Prostate gland (tissue), 2 donors: ENCODE data around the gene TIRAP. TPM values are rescaled to one million over a fixed set of nuclear protein-coding genes. Genes with fewer than 3 reads are reported as not detected.

Experiments
- DNase-seq: peaks from one replicate; pipeline ENCODE4 v3.0.0-alpha.2; 2019; ENCODE audit warnings: low spot score
- H3K27ac ChIP-seq, 2 donors: fragments of 200-600 bp; sonication (generic); 2 replicates each; pipeline ENCODE4 v1.5.1; 2017 to 2019
- H3K27me3 ChIP-seq: fragments of 200-600 bp; sonication (generic); replicated peaks from 2 replicates; pipeline ENCODE4 v1.5.1; 2019; ENCODE audit not compliant: insufficient read depth
- H3K36me3 ChIP-seq, 2 donors: fragments of 200-600 bp; sonication (generic); 1 replicate in 1 of 2; 2 replicates in 1 of 2; pipeline versions ENCODE4 v1.5.1 to v1.8.1; 2017 to 2019
- H3K4me1 ChIP-seq: fragments of 200-600 bp; sonication (generic); replicated peaks from 2 replicates; pipeline ENCODE4 v1.5.1; 2019
- H3K4me3 ChIP-seq, 2 donors: fragments of 200-600 bp; sonication (generic); 2 replicates each; pipeline ENCODE4 v1.5.1; 2017 to 2019
- H3K9me3 ChIP-seq: fragments of 200-600 bp; sonication (generic); 2 replicates; pipeline ENCODE4 v1.5.1; 2017
- POLR2A ChIP-seq: fragments of 450-650 bp; IDR thresholded peaks from one replicate; pipeline ENCODE4 v1.6.1; 2016; ENCODE audit warnings: antibody characterized with exemption, mild to moderate bottlenecking
- POLR2AphosphoS5 ChIP-seq: sonication (generic); formaldehyde crosslinking; IDR thresholded peaks from one replicate; pipeline ENCODE4 v1.6.1; 2017; ENCODE audit warnings: antibody characterized with exemption
- WGBS: methylation state at CpG from one replicate; pipeline ENCODE4 v1.1.5; 2018; 5-methylcytosine and 5-hydroxymethylcytosine counted together
- intact Hi-C: fragments of 100-400 bp; cut with DNase I; formaldehyde crosslinking; loops from one replicate; pipeline ENCODE4 v1.14.2; 2022
- total RNA-seq, 2 donors: library from RNA; depleted of rRNA; stranded (reverse); fragments of >200 nt; gene quantifications; one replicate each; pipeline ENCODE4 v1.1.0, GENCODE V29; 2016
- TF ChIP-seq, protein P1 (sequence below), 4 experiments: fragments of 200-600 bp in 2 of 4; fragments of 450-650 bp in 2 of 4; sonication (generic) in 2 of 4; IDR thresholded peaks; 1 replicate in 3 of 4; 2 replicates in 1 of 4; pipeline ENCODE4 v1.5.1; 2016 to 2019; ENCODE audit warnings: antibody characterized with exemption in 4 of 4, mild to moderate bottlenecking in 2 of 4, moderate library complexity in 2 of 4

The TIRAP gene
- total RNA-seq, 2 donors from 2014 or later, result 15.2 to 19.9 TPM

DNA sequence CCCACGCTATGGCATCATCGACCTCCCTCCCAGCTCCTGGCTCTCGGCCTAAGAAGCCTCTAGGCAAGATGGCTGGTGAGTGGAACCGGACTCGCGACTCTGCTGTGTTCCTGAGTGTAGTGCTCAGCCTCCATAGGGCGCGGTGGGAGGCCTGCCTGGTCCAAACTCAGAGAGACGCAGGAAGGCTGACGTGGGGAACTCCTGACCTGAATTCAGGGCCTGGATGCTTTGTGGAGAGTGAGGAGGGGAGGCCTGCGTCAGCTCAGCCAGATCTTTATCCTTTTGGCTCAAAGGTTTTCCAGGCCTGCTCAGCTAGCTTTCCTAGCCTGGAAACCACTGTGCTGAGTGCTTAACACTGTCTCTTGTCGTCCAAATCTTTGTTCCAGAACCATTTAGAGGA, 8.0 kb downstream of the TIRAP start:
- no peak overlapping the region for H3K4me3 ChIP-seq
- TF ChIP-seq POLR2A (no peak), POLR2AphosphoS5 (no peak)
- TF ChIP-seq, protein P1, sequence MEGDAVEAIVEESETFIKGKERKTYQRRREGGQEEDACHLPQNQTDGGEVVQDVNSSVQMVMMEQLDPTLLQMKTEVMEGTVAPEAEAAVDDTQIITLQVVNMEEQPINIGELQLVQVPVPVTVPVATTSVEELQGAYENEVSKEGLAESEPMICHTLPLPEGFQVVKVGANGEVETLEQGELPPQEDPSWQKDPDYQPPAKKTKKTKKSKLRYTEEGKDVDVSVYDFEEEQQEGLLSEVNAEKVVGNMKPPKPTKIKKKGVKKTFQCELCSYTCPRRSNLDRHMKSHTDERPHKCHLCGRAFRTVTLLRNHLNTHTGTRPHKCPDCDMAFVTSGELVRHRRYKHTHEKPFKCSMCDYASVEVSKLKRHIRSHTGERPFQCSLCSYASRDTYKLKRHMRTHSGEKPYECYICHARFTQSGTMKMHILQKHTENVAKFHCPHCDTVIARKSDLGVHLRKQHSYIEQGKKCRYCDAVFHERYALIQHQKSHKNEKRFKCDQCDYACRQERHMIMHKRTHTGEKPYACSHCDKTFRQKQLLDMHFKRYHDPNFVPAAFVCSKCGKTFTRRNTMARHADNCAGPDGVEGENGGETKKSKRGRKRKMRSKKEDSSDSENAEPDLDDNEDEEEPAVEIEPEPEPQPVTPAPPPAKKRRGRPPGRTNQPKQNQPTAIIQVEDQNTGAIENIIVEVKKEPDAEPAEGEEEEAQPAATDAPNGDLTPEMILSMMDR (IDR thresholded peaks at IDR 0.05), result no peak
- intact Hi-C loops, result no loop called here
- H3K4me1 ChIP-seq, result no peaks in the 10 kb centered on the region
- H3K9me3 ChIP-seq, result no peaks in the 10 kb centered on the region
- H3K36me3 ChIP-seq, result peaks cover 4 to 8% of the 10 kb centered on the region in 2 donors
- no peaks in the 10 kb centered on the region for H3K27me3 ChIP-seq
- H3K27ac ChIP-seq, result no peak overlapping the region
- no peak for DNase-seq
- WGBS, result 82% methylated on average over 12 of the region's 12 CpGs

DNA sequence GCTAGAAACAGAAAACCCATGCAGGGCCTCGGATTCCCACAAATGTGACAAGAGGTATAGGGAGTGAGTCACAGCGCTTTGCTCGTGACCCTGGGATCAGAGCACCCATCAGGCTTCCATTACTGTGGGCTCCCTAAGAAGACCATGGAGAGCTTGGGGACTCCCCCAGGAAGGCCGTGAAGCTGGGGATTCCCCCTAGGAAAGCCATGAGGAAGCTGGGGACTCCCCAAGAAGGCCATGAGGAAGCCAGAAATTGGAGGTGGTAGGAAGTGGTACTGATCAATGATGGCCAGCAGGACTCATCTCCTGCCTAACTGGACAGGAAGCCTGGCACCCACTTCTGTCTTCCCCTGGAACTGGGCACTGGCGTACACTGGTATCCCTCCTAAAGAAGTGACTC, 10.8 kb downstream of the TIRAP start:
- intact Hi-C loops, result no loop called here

DNA sequence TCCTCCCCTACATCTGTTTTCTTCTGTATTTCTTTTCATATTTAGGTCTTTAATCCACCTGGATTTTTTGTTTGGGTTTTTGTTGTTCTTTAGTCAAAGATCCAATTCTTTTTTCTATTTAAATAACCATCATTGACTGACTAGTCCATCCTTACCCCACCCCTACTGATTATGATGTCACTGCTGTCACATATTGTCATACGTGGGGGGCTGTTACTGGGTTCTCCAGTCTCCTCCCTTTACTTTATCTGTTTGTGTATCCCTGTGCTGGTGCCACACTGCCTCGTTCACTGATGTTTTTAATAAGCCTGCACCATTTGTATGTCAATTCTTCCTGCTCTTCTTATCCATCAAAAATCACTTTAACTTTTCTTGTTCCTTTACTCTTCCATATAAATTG, 14.1 kb downstream of the TIRAP start:
- Histone ChIP-seq H3K27me3 (no peaks in the 10 kb centered on the region), H3K4me3 (no peak overlapping the region), H3K27ac (no peak overlapping the region), H3K4me1 (no peaks in the 10 kb centered on the region), H3K9me3 (no peaks in the 10 kb centered on the region), H3K36me3 (peaks cover 4 to 8% of the 10 kb centered on the region in 2 donors)
- intact Hi-C loops, result no loop called here
- no peak for DNase-seq
- TF ChIP-seq POLR2AphosphoS5 (no peak), POLR2A (no peak)
- TF ChIP-seq, protein P1 (IDR thresholded peaks at IDR 0.05), result no peak
- WGBS, result 67% methylated on average over 2 of the region's 2 CpGs

More for the DNA sequence above, 10.8 kb downstream of the TIRAP start:
- Histone ChIP-seq H3K4me3 (no peak overlapping the region), H3K36me3 (peaks cover 4 to 8% of the 10 kb centered on the region in 2 donors), H3K4me1 (no peaks in the 10 kb centered on the region), H3K27me3 (no peaks in the 10 kb centered on the region), H3K9me3 (no peaks in the 10 kb centered on the region), H3K27ac (no peak overlapping the region)
- DNase-seq, result no peak
- TF ChIP-seq POLR2A, result no peak
- TF ChIP-seq POLR2AphosphoS5, result no peak
- TF ChIP-seq, protein P1 (IDR thresholded peaks at IDR 0.05), result no peak
- 85% methylated on average over 5 of the region's 5 CpGs for WGBS

DNA sequence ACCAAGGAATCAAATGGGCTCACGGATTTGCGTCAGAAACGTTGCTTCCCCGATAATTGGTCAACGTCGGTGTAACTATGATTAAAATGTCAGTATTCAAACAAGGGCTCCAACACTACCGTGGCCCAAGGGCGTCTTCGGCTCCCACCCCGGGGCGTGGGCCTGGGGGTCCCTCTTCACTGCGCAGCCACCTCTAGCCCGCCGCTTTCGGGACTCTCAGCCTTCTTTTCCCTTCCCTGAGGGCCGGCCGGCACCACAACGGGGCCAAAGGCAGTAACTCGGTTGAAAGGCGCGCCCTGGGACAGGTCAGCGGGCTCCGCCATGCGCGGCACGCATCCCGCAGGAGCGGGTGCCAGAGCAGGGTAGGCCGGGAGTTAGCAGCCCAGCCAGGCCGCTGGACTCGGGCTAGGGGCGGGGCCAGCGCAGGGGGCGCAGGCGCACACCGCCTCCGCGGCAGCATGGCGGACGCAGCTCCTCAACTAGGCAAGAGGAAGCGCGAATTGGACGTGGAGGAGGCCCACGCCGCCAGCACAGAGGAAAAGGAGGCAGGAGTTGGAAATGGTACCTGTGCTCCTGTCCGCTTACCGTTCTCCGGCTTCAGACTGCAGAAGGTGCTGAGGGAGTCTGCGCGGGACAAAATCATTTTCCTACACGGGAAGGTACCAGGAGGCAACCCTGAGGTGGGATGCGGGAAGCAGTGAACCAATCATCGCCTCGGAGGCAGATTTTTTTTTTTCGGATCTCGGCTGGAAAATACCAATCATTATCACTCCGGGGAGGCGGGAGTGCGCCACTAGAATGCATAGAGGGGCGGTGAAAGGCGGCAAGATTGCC, 20.9 kb downstream of the TIRAP start, which contains the start of gene DCPS:
Gene DCPS (plus strand): TSS at position 438 of the 834 bp plus-strand sequence. CDS start 21 bp downstream, at position 459.
- peak within 1 kb of the TSS; percentile 83 to 91 for H3K27ac ChIP-seq
- intact Hi-C loops, result no loop called here
- WGBS, result under 1% methylated on average over 56 of the region's 61 CpGs
- H3K9me3 ChIP-seq, result no peaks in the 10 kb centered on the region
- TF ChIP-seq POLR2A, result peak; percentile 68
- TF ChIP-seq POLR2AphosphoS5, result peak; percentile 87
- TF ChIP-seq, protein P1 (IDR thresholded peaks at IDR 0.05), result peak in 1 of 4 experiments; percentile 22
- peak within 1 kb of the TSS; percentile 52 to 54 for H3K4me3 ChIP-seq
- H3K27me3 ChIP-seq, result no peaks in the 10 kb centered on the region
- no peaks in the 10 kb centered on the region for H3K4me1 ChIP-seq
- DNase-seq, result peak; percentile 87
- H3K36me3 ChIP-seq, result no peaks in the 10 kb centered on the region
